GM21576 (cell line): ENCODE data around the gene ASIP.
A peak's percentile ranks its signal among the peaks of the same experiment; 100 is the strongest.

Experiments
- ATAC-seq: cut with Tn5 transposase; IDR thresholded peaks from one replicate; pipeline ENCODE4 v1.9.1; 2021; ENCODE audit warnings: mild to moderate bottlenecking, moderate library complexity; ENCODE audit not compliant: unreplicated experiment

The ASIP gene

GRCh38 chr20:34309691-34310090 lies 68.5 kb downstream of the ASIP start:
- ATAC-seq = no peak

DNA sequence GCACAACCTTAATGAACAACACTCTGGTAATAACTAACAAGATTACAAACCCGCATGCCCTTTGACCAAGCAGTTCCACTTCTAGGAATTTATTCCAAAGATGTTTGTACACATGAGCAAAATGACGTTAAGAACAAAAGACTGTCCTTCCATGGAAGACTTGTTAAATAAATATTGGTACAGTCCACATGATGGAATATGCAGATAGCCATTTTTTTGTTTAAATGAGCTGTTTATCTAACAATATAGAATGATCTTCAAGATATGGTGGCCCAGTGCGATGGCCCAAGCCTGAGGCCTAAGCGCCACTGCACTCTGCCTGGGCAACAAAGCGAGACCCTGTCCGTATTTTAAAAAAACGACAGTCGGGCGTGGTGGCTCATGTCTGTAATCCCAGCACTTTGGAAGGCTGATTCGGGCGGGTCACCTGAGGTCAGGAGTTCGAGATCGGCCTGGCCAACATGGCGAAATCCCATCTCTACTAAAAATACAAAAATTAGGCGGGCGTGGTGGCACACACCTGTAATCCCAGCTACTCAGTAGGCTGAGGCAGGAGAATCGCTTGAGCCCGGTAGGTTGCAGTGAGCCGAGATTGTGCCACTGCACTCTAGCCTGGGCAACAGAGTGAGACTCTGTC lies 69.4 kb downstream of the ASIP start:
- ATAC-seq = no peak

DNA sequence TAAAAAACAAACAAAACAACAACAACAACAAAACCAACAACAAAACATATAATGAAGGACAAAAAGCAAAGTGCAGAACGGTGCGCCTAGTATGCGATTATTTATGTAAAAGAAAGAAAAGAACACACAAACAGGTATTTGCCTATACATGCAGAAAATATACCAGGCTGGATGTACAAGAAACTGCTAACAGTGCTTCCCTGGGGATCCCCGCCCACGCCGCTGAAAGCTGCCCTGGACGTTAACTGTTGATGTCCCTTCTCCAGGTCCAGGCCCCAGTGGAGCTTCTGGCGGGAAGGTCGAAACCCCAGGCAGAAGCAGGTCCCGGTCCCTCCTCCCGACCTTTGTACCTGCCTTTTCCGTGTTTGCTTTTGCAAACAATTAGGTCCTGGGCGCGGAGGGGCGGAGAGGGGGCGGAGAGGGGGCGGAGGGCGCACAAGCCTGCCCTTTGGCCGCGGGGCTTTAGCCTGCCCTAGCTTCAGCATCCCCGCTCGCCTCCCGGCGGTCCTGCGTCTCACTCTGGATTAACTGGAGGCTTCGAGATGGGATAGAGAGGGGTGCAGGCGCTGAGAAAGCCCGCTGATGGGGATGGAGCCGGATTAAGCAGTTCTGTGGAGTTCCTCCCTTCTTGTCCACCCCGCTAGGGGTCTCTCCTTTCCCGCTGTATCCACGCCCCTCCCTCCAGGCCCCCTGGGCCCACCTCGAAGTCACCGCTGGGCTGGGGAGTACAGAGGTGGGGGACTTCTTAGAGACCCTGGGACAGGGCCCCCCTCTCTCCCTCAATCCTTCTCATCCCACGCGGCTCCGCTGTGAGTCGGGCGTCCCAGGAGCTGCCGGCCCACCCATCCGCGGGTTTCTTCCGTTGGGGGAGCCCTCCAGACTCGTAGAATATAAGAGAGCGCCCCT lies 70.1 kb downstream of the ASIP start:
- ATAC-seq = no peak

DNA sequence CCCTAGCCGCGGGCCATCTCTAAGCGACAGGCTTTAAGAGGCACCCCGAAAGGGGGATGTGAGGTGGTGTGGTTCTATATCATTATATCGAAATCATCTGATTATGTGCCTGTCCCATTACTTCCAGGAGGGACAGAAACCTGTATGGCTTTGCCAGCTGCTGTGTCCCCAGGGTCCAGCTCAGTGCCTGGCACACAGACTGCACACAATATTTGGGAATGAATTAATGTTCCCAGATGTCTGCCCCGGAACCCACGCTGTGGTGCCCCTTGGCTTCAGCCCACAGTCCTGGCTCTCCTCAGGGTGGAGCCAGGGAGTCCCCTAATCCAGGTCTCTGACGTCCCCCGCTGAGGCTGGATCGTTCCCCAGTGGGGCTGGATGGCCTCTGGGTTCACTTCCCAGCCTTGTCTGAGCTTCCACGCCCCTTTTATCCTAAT lies 70.8 kb downstream of the ASIP start:
- no peak for ATAC-seq

DNA sequence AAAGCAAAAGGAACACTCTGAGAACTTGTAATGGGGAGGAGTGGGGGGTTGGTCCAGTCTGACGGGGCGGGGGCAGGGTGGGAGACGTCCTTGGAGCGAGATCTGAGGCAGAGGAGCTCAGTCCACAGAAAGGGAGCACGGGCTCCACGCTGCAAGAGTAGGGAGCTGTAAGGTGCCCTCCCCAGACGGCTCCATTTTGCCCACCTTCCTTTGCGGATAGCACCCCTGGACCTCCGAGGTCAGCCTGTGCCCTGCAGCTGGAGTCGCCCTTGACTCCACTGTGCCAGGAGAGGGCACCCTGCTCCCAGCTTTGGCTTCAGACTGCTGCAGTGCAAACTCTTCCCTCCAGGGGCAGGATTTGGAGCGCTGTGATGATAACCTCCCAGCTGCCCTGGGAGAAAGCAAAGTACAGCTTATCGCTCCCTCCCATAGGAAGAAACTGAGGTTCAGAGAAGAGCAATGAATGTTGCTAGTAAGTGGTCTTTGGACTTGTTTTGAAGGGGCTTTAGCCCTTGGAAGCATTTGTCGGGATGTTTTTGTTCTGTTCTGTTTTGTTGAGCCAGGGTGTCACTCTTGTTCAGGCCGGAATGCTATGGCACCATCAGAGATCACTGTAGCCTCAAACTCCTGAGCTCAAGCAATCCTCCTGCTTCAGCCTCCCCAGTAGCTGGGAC lies 71.5 kb downstream of the ASIP start:
- ATAC-seq = peak; percentile 84

DNA sequence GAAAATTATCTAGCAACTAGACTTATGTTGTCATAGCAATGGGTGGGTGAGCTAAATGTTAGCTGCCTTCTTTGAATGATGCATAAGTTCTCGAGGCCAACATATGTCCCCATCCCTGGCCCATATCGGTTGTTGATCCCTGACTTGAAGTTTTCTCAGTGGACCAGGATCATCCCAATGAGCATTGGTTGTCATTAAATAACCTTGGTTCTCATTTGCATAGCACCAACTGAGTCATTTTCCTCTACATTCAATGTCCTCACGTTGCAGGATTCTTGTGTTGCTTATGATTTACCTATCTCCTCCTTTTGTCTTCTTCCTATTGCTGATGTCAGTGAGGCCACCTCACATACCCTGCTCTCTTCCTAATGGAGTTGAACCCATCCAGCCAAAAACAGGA lies 74.0 kb downstream of the ASIP start:
- ATAC-seq = no peak

DNA sequence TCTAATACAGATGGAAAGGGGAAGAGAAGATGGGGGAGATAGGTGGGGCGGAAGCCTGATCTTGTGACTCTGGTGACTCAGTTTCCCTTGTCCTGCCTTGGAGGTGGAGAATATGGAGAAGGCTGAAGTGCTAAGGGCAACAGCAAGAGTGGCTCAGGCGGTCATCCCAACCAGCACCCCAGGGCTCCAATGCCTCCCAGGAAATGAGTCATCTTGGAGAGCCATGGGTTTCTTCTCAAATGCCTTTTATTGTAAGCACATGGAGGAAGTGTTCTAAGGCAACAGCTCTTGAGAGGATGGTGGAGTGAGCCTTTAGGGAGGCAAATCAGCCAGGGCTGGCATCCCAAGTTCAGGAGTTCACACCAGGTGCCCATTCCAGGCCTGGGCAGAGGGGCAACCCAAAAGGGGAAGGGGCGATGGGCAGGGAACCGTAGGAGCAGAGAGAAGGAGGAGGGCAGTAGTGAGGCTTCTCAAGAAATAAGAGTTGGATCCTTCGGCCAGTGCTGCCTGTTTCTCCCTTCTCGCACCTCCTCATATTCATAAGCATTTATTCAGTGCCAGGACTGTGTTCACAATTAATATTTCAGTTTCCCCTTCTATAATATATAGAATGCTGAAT lies 75.1 kb downstream of the ASIP start:
- ATAC-seq = no peak
